ENCODE measurements around the gene SZT2. TPM values are rescaled to one million over a fixed set of nuclear protein-coding genes. Genes with fewer than 3 reads are reported as not detected.

The SZT2 gene
- total RNA-seq, 1 experiment from 2014 or later = 77.3 TPM

- CTCF ChIA-PET = no interaction called here
- intact Hi-C loops (cut with micrococcal nuclease; ENCODE audit: unreplicated experiment) = no loop called here
- DNase-seq = no peak
- Mint-ChIP-seq H3K9me3 (ENCODE audit: low read depth, unreplicated experiment) (no peaks in the 10 kb centered on the region), H3K4me1 (ENCODE audit: low read depth, unreplicated experiment) (peaks cover 58% of the 10 kb centered on the region), H3K27ac (ENCODE audit: unreplicated experiment) (peak overlapping the region; percentile 10), H3K36me3 (ENCODE audit: insufficient read depth, unreplicated experiment) (peaks cover 97% of the 10 kb centered on the region), H3K4me3 (ENCODE audit: low read depth, unreplicated experiment) (peak overlapping the region; percentile 4), H3K27me3 (ENCODE audit: unreplicated experiment) (no peaks in the 10 kb centered on the region)
- TSS peak; percentile 30 for BruUV-seq (replicated peaks)
- TF ChIP-seq, protein P1, sequence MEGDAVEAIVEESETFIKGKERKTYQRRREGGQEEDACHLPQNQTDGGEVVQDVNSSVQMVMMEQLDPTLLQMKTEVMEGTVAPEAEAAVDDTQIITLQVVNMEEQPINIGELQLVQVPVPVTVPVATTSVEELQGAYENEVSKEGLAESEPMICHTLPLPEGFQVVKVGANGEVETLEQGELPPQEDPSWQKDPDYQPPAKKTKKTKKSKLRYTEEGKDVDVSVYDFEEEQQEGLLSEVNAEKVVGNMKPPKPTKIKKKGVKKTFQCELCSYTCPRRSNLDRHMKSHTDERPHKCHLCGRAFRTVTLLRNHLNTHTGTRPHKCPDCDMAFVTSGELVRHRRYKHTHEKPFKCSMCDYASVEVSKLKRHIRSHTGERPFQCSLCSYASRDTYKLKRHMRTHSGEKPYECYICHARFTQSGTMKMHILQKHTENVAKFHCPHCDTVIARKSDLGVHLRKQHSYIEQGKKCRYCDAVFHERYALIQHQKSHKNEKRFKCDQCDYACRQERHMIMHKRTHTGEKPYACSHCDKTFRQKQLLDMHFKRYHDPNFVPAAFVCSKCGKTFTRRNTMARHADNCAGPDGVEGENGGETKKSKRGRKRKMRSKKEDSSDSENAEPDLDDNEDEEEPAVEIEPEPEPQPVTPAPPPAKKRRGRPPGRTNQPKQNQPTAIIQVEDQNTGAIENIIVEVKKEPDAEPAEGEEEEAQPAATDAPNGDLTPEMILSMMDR (IDR thresholded peaks at IDR 0.05; ENCODE audit: unreplicated experiment) = no peak
Observed at GRCh38 chr1:43363935-43364525, 25.7 kb upstream of the SZT2 start.

DNA sequence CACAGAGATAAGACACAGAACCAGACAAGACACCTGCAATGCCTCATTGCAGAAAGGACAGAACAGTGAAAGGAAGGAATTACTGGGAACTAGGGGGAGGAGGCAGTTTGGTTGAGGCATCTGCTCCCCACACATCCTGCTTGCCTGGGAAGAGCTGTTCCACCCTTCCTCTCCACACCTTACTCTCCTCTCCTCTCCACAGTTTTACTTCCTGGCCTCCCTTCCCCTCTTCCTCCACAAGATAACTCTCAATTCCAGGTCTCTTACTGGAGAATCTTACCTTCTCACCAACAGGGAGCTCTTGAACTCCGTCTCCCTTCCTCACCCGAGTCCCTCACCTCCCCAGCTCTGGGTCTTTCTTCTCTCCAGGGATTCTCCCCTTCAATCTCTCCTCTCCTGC lies 24.0 kb upstream of the SZT2 start:
- CTCF ChIA-PET = no interaction called here
- H3K36me3 Mint-ChIP-seq (ENCODE audit: insufficient read depth, unreplicated experiment) = peaks cover 86% of the 10 kb centered on the region
- no peaks in the 10 kb centered on the region for H3K9me3 Mint-ChIP-seq (ENCODE audit: low read depth, unreplicated experiment)
- TF ChIP-seq, protein P1 (IDR thresholded peaks at IDR 0.05; ENCODE audit: unreplicated experiment) = no peak
- intact Hi-C loops (cut with micrococcal nuclease; ENCODE audit: unreplicated experiment) = no loop called here
- H3K4me3 Mint-ChIP-seq (ENCODE audit: low read depth, unreplicated experiment) = peak overlapping the region; percentile 79
- no peaks in the 10 kb centered on the region for H3K27me3 Mint-ChIP-seq (ENCODE audit: unreplicated experiment)
- H3K27ac Mint-ChIP-seq (ENCODE audit: unreplicated experiment) = peak overlapping the region; percentile 82
- peaks cover 50% of the 10 kb centered on the region for H3K4me1 Mint-ChIP-seq (ENCODE audit: low read depth, unreplicated experiment)
- no TSS peak for BruUV-seq (replicated peaks)
- DNase-seq = no peak

GRCh38 chr1:43366179-43366578 lies 23.5 kb upstream of the SZT2 start:
- intact Hi-C loops (cut with micrococcal nuclease; ENCODE audit: unreplicated experiment) = no loop called here
- peak overlapping the region; percentile 82 for H3K27ac Mint-ChIP-seq (ENCODE audit: unreplicated experiment)
- peaks cover 86% of the 10 kb centered on the region for H3K36me3 Mint-ChIP-seq (ENCODE audit: insufficient read depth, unreplicated experiment)
- TF ChIP-seq, protein P1 (IDR thresholded peaks at IDR 0.05; ENCODE audit: unreplicated experiment) = no peak
- peak; percentile 85 for DNase-seq
- peaks cover 49% of the 10 kb centered on the region for H3K4me1 Mint-ChIP-seq (ENCODE audit: low read depth, unreplicated experiment)
- no peaks in the 10 kb centered on the region for H3K27me3 Mint-ChIP-seq (ENCODE audit: unreplicated experiment)
- CTCF ChIA-PET = no interaction called here
- H3K9me3 Mint-ChIP-seq (ENCODE audit: low read depth, unreplicated experiment) = no peaks in the 10 kb centered on the region
- no TSS peak for BruUV-seq (replicated peaks)
- H3K4me3 Mint-ChIP-seq (ENCODE audit: low read depth, unreplicated experiment) = peak overlapping the region; percentile 79

GRCh38 chr1:43366601-43367025 lies 23.1 kb upstream of the SZT2 start:
- CTCF ChIA-PET = interaction anchor here (0.7 to 2.0 kb wide), 2 partner anchors 81 to 98 kb away, joined by 3 to 14 read pairs; partner anchors contain the start of gene C1orf210
- no peaks in the 10 kb centered on the region for H3K27me3 Mint-ChIP-seq (ENCODE audit: unreplicated experiment)
- H3K9me3 Mint-ChIP-seq (ENCODE audit: low read depth, unreplicated experiment) = no peaks in the 10 kb centered on the region
- TF ChIP-seq, protein P1 (IDR thresholded peaks at IDR 0.05; ENCODE audit: unreplicated experiment) = no peak
- H3K4me1 Mint-ChIP-seq (ENCODE audit: low read depth, unreplicated experiment) = peaks cover 45% of the 10 kb centered on the region
- no peak for DNase-seq
- peaks cover 82% of the 10 kb centered on the region for H3K36me3 Mint-ChIP-seq (ENCODE audit: insufficient read depth, unreplicated experiment)
- H3K4me3 Mint-ChIP-seq (ENCODE audit: low read depth, unreplicated experiment) = peak overlapping the region; percentile 79
- peak overlapping the region; percentile 82 for H3K27ac Mint-ChIP-seq (ENCODE audit: unreplicated experiment)
- BruUV-seq (replicated peaks) = no TSS peak
- intact Hi-C loops (cut with micrococcal nuclease; ENCODE audit: unreplicated experiment) = no loop called here
